KBM-7 (cell line): ENCODE results near the gene ANKK1.

ENCODE experiments used
- DNase-seq: peaks from one replicate; pipeline ENCODE4 v3.0.0-alpha.2; 2015
- in situ Hi-C: fragments of 300-500 bp; cut with MboI; formaldehyde crosslinking; loops from 2 replicates; pipeline ENCODE4 v1.14.3; 2020; ENCODE audit warnings: low sequenced_read_pairs, low pct_unique_long_range_greater_than_20kb, mixed read lengths

The ANKK1 gene, protein sequence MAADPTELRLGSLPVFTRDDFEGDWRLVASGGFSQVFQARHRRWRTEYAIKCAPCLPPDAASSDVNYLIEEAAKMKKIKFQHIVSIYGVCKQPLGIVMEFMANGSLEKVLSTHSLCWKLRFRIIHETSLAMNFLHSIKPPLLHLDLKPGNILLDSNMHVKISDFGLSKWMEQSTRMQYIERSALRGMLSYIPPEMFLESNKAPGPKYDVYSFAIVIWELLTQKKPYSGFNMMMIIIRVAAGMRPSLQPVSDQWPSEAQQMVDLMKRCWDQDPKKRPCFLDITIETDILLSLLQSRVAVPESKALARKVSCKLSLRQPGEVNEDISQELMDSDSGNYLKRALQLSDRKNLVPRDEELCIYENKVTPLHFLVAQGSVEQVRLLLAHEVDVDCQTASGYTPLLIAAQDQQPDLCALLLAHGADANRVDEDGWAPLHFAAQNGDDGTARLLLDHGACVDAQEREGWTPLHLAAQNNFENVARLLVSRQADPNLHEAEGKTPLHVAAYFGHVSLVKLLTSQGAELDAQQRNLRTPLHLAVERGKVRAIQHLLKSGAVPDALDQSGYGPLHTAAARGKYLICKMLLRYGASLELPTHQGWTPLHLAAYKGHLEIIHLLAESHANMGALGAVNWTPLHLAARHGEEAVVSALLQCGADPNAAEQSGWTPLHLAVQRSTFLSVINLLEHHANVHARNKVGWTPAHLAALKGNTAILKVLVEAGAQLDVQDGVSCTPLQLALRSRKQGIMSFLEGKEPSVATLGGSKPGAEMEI

DNA sequence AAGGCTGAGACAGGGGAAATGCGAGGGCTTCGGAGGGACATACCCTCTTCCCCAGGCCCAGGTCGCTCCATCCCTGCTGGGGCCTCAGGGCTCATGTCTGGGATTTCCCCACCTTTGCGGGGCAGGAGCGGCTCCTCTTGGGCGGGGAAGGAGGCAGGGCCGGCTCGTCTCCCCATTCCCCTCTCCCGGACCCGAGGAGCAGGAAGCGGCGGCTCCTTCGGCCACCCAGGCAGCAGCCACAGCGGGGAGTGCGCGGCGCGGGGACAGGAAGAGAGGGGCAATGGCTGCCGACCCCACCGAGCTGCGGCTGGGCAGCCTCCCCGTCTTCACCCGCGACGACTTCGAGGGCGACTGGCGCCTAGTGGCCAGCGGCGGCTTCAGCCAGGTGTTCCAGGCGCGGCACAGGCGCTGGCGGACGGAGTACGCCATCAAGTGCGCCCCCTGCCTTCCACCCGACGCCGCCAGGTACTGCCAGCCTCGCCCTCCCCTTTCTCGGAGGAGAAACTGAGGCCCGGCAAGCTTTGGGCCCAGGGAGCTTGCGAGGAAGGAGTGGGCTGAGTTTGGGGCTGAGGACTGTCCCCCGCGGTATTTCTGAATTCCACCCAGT, at the start of gene ANKK1:
Gene ANKK1, plus strand, starts transcription at position 175 of the 607 bp plus-strand sequence. Its CDS starts 106 bp downstream, at position 281.
- DNase-seq: no peak
- in situ Hi-C loops: no loop called here

- DNase-seq: no peak
- in situ Hi-C loops: no loop called here
Measured at GRCh38 chr11:113338730-113339129, 48.8 kb upstream of the ANKK1 start.

GRCh38 chr11:113339929-113340589, 47.5 kb upstream of the ANKK1 start:
- no peak for DNase-seq
- in situ Hi-C loops: no loop called here

DNA sequence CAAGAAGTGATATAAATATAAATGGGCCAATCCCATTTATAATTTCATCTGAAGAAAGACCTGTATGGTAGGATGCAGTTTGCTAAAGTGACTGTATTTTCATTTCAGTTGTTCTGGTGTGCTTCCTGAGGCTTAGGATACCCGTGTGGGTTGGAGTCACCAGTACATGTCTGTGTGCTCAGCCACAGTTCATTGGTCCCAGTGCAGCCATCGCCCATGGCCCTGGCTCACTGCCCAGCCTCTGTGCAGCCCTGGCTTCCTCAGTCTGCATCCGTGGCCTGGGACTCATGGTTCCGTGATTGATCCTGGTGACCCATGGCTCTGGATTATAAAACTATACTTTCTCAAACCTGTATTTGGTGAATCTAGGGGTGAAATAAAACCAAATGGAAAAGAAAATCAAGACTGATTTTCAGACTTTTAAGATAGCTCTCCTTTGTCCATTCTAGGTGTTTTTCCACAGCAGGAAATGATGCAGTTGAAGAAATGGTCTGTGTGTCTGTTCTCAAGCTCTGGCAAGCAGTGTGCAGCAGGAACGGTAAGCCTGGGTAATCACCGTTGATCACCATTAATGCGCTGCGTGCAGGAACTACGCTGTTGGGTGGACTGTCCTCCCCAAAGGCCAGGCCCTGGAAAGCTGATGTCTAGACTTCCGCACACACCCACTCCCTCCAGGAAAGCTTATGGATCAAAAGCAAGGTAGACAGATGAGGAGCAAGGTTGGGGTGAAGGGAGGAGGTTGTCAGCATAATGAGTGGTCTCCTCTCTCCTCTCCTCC, 46.0 kb upstream of the ANKK1 start:
- no peak for DNase-seq
- in situ Hi-C loops: no loop called here

- in situ Hi-C loops: no loop called here
- no peak for DNase-seq
Measured at GRCh38 chr11:113345978-113346377, 41.6 kb upstream of the ANKK1 start.

DNA sequence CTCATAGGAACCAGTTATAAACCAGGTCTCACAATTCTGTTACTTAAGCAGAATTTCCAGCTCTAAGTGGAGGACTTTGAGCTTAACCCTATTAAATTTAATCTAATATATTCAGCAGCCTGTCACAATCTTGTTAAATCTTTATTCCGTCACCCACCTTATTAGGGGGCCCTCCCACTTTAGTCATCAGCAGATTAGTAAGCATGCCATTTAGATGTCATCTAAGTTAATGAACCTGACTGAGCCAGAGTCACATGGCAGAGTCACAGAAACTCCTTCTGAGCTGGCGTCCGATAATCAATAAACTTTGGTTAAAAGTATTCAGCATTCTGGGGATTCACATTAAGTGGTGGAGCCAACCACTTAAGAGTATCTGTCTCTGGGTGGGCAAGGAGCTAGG, 38.1 kb upstream of the ANKK1 start:
- in situ Hi-C loops: no loop called here
- DNase-seq: no peak

- no peak for DNase-seq
- in situ Hi-C loops: no loop called here
Measured at GRCh38 chr11:113350336-113351067, 37.1 kb upstream of the ANKK1 start.

DNA sequence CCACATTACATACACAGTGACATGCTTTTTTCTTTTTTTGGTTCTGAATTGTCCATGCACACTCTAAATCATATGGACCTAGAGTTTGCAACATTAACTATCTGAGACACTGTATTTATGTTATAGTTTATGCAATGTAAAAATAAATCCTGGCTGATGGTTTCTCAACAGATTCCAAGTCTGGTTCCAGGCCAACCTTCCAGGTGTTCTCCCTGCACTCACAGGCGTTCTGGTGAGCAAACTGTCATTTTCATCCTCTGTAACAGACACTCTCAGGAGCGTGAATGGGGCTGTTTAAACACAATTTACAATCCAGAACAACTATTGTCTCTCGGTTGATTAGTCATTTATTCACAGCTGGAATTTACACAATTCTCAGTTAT, 36.5 kb upstream of the ANKK1 start:
- no peak for DNase-seq
- in situ Hi-C loops: no loop called here

- DNase-seq: no peak
- in situ Hi-C loops: no loop called here
Measured at GRCh38 chr11:113351480-113351879, 36.1 kb upstream of the ANKK1 start.

DNA sequence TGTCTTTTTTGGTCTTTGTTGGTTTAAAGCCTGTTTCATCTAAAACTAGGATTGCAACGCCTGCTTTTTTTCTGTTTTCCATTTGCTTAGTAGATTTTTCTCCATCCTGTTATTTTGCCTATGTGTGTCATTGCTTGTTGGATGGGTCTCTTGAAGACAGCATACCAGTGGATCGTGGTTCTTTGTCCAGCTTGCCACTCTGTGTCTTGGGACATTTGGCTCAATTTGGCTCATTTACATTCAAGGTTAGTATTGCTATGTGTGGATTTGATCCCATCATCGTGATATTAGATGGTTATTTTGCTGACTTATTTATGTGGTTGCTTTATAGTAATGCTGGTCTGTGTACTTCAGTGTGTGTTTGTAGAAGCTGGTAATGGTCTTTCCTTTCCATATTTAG, 31.4 kb upstream of the ANKK1 start:
- in situ Hi-C loops: no loop called here
- no peak for DNase-seq

- DNase-seq: no peak
- in situ Hi-C loops: no loop called here
Measured at GRCh38 chr11:113363406-113363805, 24.2 kb upstream of the ANKK1 start.

DNA sequence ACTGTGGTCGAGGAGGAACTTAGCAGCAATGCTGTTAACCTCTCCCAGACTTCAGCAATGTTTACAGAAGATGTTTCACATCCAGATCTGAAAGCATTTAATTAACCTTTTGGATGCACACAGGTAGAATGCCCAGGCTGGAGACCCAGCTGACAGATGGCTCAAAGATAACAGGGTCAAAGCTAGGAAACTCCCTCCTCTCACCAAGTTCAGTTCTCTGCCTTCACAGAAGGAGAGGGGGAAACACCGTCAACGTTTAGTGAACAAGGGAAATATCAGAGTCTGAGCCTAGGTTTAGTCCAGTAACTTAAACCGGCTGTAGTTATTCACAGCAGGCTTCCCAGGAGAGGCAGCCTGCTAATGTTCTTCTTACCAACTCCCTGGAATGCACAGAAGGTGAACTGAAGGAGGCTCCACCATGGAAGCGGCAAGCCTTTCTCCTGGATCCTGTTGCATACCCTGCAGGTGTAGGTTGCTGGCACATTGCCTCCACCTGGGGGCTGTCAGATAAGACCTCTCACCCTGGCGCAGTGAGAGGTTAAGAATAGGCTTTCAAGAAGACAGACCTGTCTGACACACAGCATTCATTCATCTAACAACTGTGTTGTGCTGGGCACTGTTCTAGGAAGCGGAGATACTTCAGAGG, 23.5 kb upstream of the ANKK1 start:
- DNase-seq: no peak
- in situ Hi-C loops: no loop called here

DNA sequence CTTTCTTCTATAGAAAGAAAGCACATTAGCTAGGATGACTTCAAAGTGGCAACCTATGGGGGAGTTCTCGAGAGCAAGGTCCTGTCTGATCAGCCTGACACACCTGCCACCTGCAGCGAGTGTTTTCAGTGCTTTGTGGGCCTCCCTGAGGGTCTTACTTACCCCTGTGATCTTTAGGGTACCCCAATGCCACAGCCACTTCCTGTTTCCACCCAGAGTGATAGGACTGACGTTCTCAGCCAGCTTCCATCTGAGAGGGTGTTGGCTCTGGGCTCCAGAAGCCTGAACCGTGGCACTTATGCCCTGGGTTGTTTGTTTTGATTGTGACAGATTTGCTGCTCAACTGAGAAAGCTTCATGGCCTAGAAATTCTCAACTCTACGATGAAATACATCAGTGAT, 21.7 kb upstream of the ANKK1 start:
- in situ Hi-C loops: no loop called here
- DNase-seq: no peak

GRCh38 chr11:113369411-113369810, 18.2 kb upstream of the ANKK1 start:
- DNase-seq: no peak
- in situ Hi-C loops: no loop called here

DNA sequence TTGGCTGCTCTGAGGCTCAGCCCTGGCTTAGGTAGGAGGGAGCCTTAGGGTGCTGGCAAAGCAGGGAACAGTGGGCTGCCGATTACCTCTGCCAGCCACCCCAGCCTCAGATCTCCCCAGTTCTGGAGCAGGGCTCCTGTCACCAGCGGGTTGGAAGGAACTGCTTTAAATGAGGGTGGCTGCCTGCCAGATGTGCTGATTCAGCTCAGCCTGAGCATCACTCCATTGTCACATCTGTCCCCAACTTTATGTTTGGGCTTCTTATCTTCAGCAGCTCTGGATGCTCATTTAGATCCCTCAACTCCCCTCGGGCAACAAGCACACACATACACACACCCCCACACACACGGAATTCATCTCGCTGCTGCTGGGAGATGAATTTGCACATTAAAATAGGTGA, 16.9 kb upstream of the ANKK1 start:
- no peak for DNase-seq

GRCh38 chr11:113372309-113372708, 15.3 kb upstream of the ANKK1 start:
- DNase-seq: no peak
- in situ Hi-C loops: no loop called here

More for the DNA sequence above, 16.9 kb upstream of the ANKK1 start:
- in situ Hi-C loops: no loop called here

DNA sequence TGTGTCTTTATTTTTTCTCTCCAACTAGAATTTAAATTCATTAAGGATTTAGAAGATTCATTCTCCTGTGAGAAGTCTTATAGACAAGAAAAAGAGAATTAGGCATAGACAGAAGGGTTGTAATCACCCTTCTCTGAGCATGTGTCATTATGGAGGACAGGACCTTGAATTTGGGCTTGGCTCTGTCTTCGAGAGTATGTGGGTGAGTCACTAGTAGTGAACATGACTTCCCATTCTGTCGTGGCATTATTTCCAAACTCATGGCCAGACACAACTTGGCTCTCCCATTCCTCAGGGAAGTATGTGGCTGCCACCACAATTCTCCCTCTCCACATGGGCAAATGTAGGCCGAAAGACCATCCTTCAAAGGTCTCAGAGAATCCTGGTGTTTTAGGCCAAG, 14.3 kb upstream of the ANKK1 start:
- in situ Hi-C loops: no loop called here
- DNase-seq: no peak

GRCh38 chr11:113373981-113374560, 13.5 kb upstream of the ANKK1 start:
- in situ Hi-C loops: no loop called here
- no peak for DNase-seq
